Superior temporal gyrus (tissue), 1 donor: ENCODE data around the gene TLR7.
A peak's percentile ranks its signal among the peaks of the same experiment; 100 is the strongest.

Experiments used
- DNase-seq: peaks from one replicate; pipeline ENCODE4 v3.0.0-alpha.2; 2016; ENCODE audit errors: extremely low spot score

Gene TLR7

DNA sequence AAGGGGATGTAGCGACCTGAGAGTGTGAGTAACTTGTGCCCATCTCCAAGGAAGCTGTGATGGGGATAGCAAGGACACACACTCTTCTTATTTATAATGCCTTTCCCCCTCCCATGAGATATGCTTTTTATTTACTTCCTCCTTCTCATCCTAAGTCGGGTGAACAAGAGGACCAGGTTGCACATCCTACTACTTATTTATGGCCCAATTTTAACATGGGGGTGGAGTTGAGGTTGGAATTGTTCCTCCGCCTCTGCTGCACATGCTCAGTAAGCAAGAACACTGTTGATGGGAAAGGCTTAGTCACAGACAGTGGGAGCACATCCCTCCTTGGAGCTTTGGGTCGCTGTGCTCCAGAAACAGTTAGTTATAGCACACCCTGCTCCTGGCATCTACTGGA is 24.3 kb downstream of the TLR7 start:
- DNase-seq, result no peak

DNA sequence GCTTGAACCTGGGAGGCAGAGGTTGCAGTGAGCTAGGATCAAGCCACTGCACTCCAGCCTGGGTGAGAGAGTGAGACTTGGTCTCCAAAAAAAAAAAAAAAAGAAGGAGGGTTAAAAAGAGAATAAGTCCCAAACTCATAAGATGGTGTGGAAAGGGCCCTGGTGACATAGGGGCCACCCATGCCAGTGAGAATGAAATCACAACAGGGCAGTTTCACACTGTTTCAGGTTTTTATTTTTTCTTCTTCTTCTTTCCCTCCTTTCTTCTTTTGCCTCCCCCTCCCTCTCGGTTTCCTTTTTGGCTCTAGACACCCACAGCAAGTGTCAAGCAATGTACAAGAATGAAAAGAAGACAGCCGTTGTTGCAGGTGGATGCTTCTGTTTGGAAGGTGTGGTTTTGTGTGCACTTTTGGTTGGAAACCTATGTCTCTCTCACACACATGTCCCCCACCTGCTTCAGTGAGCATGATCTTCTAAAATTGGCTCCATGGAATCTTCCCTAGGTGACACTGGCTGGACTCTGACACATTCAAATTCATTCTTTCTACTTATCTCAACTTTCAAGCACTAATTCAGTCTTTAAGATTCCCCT is 25.1 kb downstream of the TLR7 start:
- no peak for DNase-seq

DNA sequence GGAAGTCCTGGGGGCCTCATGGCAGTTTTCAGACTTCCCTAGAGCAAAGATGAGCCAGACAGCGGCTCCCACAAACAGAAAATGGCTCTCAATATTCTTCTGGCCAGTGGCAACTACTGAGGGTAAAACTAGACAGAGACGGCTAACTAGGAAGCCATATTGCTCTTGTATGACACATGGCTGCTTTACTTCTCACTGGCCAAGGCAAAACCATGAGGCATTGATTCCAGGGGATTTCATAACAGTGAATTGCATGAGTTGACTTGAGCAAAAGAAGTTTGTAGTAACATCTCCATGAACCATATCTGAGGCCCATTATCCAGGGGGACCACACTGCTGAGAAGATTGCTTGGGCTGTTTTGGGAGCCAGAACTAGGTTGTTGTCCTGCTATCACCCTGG is 25.8 kb downstream of the TLR7 start:
- no peak for DNase-seq

DNA sequence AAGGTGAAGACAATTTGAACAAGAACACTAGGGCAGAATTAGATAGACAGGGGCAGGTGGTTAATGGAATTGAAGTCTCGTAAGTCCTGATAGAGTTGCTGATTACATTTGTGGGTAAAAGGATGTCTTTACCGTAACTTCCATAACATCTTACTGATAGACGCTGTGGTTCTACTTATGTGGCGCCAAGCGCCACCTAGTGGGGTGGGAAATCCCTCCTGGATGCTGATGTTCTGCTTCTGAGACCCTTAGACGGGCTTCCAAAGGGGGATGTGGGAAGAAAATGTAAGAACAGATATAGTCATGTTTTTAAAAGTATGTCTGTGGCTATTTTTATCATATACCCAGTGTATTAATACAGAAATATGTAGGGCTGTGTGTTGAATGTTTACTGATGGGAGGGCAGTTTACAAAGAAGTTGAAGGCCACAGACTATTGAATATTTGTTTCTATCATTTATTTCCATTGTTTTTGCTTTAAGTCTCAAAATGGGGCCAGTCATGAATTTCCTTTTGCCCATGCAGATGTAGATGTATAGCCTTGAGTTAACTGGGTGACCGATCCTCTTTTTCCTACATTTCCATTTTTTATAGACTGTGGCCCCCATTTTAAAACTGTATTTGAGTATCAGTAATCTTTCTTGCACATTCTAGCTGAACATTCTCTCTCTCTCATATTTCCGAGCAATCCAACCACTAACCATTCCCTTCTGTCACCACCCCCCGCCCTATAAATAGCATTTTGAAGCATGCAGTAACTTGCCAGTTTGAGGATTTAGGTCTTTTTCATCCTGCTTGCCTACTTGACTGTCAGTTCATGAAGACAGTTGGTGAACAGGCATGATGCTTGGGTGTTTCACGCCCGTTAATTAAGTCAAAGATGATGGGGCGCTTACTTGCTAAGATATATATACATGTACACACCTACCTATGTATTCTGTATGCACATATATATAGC is 27.5 kb downstream of the TLR7 start:
- peak; percentile 49 for DNase-seq

DNA sequence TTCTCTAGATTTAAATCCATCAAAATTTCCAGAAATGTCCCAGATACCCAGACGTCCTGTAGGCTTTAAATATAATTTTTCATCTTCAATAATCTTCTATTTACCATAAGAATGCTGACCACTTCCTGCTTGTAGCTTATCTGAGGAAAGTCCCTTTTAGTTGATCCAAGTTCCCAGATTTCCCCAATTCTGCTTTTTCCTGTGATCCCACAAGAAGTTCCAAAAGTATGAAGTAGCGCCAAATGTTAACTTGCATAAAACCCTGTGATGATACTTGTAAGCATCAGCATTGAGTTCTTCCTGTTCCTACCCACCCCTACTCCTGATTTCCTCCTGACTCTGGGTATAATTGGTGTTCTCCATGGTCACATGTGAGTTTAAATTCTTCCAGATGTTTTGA is 29.0 kb downstream of the TLR7 start:
- DNase-seq, result no peak

DNA sequence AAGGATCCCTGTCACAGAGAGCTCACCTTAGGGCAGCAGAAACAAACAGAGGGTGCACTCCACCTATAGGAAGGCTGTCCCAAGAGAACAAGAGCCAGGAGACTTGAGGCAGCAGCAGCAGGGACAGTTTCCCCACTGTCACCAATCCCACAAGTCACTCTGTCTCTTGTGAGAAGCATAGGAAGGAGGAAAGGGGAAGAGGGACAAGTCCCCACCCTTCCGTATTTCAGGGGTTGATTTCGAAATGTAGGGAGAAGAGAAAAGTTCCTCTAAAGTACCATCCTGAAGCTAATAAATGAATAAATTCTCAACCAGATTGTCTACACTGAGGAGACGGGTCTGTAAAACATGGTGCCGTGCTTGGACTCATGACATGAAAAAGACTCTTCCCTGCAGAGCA is 30.1 kb downstream of the TLR7 start:
- no peak for DNase-seq

DNA sequence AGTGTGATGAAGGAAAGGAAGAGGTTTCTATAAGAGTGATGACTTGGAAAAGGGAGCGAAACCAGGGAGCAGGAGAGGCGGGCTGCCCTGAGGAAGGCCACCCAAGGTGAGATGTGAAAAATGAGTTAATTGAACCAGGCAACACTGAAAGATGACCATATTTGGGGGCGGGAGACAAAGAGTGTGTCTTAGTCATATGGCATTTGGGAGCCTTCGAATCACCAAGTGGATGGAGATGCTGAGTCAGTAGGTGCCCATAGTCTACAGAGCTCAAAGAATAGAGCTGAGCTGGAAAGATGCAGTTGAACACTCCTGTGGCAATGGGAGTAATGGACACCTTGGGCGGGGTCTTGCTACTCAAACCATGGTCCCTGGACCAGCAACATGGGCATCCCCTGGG is 31.2 kb downstream of the TLR7 start:
- no peak for DNase-seq

DNA sequence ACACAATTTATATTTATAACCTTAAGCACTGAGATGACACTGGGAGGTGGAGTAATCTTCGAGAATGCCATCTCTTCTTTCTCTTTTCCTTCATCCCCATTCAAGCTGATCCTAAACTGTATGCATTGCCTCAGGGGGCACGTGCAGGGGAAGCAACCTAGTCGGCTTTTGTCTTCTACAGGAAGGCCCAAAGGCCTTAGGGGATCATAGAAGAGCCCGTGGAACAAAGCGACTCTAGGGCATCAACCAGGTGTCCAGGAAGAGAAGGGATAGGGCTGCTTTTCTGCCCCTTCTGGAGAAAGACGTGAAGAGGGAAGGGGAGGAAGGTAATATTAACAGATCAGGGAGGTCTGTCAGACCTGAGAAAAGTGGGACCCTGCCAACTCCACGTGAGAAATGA is 32.6 kb downstream of the TLR7 start:
- no peak for DNase-seq

DNA sequence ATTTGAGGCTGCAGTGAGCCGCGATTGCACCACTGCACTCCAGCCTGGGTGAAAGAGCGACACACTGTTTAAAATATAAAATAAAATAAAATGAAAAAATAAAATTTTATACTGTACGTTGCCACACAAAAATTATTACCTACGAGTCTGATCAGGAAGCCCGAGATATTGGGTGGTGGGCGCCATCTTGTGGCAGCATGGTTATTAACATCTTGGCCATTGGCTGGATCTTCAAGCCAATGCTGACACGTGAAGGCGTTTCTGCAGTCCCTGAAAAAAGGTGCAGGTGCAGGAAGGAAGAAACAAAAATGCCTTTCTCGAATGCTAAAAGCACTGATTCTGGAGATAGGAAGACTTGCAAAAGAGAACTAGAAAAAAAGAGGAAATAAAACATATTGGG is 34.6 kb downstream of the TLR7 start:
- peak; percentile 63 for DNase-seq

DNA sequence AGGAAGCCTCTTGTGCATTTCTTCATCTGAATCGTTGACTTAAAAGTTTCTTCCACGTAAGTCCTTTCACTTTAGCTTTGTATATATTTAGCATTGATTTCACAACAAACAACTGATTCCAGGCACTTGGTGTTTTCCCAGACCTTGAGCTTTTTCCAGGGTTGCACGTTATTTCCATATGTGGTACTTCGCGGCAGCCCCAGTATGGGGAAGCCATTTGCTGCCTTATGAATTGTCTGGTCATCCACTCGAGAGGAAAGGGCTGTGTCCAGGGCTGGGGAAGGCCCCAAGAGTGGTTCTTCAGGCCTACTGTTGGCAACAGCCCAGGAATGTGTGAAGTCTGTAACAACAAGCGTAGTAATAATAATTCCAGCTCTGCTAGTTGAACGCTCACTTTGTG is 36.8 kb downstream of the TLR7 start:
- DNase-seq, result no peak

DNA sequence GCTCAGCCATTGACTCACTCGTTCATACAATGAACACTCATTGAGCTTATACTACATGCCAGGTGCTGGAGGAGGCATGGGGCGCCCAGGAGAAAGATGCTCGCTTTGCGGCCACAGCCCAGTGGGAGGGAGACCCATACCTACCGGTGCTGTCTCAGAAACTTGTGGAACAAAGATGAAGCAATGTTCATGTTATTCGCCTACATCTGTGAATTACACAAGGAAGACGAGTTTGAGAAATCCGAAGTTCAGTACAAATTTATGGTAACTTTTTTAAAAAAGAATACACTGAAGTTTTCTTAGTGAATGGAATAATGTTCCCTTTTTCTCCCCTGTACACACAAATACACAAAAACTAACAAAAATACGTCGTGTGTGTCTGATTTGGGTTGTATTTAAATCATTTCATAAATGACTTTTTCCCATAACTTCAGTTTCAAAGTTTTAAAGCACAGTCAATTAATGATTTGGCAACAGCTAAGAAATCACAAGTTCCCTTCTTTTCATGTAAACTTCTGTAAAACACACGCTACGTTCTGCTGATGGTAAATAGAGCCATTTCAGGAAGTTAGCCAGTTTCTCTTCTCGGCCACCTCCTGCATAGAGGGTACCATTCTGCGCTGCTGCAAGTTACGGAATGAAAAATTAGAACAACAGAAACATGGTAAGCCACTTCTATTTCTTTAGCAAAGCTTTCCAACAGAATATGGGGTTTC is 39.3 kb downstream of the TLR7 start, which contains the start of gene TLR8:
TSS of gene TLR8 (plus strand) at position 575 of the 716 bp plus-strand sequence. CDS start at position 662, 87 bp downstream.
- DNase-seq, result no peak

DNA sequence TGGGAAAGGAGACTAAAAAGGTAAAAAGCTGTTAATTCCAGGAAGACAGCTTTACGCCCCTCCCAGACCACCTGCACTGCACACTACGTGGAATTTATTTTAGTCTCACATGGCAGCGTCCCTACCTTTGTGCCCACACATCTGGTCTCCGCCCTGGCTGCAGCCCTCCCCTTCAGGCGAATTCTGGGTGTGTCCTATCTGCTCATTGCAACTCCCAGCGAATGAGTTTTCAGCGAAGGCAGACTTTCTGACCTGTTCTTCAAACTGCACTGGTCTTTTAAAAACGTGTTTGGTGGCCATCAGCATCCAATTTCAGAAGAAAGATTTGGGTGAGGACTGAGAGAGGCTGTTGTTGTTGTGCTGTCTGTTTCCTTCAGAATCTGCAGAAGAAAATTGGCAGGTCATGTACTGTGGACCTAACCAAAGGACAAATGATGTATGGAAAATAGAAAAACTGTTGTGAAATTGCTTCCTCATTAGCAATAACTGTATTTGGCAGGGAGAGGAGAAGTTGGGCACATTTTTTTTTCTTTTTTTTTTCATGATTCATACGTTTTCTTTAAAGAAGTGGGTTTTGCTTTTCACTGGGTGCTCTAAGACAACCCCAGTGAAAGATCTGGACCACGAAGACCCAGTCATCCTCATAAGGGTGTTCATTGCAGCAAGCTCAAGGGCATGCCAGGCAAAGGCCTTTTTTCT is 43.7 kb downstream of the TLR7 start:
- DNase-seq, result no peak

DNA sequence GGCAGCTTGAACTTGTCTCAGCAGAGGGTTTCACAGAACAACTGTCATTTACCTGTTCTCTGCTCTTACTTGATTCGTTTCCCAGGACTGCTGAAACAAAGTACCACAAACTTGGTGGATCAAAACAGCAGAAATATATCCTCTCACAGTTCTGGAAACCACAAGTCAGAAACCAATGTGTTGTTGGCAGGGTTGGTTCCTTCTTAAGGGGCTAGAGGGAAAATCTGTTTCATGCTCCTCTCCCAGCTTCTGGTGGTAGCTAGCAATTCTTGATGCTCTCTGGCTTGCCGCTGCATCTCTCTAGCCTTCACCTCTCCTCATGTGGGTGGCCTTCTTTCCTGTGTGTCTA is 44.2 kb downstream of the TLR7 start:
- DNase-seq, result no peak

DNA sequence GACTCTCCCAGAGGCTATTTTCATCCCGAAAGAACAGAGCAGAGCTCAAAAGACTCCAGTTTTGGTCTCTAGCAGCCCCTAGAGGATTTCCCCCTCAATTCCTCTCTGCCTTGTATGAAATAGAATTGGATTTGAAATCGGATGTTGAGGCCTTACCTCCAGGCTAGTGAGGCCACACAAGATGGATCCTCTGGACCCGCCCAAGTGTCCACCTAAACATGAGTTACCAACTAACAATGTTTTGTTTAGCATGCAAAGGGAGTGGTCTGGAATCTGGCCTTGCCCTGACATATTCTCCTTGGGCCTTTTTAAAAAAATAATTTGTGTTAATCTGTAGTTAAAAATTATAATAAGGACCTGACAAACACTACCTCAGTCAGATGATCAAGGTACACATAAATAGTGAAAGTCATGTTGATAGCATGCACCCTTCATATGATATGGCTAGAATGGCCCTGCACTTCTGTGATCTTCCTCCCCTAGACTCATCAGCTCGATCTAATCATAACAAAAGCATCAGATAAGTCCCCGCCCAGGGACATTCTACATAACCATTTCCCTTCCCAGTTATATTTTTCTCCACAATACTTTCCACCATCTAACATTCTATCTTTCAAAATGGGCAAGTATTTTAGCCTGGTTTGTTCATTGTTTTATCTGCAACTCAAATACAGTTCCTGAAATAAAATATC is 46.1 kb downstream of the TLR7 start:
- DNase-seq, result no peak

DNA sequence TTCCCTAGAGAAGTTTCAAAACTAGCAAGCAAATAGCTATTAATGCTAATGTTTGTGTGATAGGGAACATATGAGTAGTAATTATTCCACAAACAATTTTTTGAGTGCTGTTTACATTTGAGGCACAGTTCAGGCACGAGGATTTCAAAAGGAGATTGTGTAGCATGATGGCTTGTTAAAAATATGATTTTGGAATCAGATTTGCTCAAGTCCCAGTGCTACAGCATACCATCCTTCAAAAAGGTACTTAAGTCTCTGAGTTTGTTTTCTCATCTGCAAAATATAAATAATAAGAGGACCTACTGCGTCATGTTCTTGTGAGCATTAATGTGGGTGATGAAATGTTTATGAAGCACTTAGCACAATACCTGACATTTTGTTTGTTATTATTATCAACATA is 50.9 kb downstream of the TLR7 start:
- no peak for DNase-seq

DNA sequence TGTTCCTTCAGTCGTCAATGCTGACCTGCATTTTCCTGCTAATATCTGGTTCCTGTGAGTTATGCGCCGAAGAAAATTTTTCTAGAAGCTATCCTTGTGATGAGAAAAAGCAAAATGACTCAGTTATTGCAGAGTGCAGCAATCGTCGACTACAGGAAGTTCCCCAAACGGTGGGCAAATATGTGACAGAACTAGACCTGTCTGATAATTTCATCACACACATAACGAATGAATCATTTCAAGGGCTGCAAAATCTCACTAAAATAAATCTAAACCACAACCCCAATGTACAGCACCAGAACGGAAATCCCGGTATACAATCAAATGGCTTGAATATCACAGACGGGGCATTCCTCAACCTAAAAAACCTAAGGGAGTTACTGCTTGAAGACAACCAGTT is 52.2 kb downstream of the TLR7 start:
- no peak for DNase-seq

DNA sequence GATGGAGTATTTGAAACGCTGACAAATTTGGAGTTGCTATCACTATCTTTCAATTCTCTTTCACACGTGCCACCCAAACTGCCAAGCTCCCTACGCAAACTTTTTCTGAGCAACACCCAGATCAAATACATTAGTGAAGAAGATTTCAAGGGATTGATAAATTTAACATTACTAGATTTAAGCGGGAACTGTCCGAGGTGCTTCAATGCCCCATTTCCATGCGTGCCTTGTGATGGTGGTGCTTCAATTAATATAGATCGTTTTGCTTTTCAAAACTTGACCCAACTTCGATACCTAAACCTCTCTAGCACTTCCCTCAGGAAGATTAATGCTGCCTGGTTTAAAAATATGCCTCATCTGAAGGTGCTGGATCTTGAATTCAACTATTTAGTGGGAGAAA is 52.7 kb downstream of the TLR7 start:
- DNase-seq, result no peak

DNA sequence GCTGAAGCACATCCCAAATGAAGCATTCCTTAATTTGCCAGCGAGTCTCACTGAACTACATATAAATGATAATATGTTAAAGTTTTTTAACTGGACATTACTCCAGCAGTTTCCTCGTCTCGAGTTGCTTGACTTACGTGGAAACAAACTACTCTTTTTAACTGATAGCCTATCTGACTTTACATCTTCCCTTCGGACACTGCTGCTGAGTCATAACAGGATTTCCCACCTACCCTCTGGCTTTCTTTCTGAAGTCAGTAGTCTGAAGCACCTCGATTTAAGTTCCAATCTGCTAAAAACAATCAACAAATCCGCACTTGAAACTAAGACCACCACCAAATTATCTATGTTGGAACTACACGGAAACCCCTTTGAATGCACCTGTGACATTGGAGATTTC is 54.1 kb downstream of the TLR7 start:
- DNase-seq, result no peak

DNA sequence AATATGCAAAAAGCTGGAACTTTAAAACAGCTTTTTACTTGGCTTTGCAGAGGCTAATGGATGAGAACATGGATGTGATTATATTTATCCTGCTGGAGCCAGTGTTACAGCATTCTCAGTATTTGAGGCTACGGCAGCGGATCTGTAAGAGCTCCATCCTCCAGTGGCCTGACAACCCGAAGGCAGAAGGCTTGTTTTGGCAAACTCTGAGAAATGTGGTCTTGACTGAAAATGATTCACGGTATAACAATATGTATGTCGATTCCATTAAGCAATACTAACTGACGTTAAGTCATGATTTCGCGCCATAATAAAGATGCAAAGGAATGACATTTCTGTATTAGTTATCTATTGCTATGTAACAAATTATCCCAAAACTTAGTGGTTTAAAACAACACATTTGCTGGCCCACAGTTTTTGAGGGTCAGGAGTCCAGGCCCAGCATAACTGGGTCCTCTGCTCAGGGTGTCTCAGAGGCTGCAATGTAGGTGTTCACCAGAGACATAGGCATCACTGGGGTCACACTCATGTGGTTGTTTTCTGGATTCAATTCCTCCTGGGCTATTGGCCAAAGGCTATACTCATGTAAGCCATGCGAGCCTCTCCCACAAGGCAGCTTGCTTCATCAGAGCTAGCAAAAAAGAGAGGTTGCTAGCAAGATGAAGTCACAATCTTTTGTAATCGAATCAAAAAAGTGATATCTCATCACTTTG is 55.2 kb downstream of the TLR7 start:
- no peak for DNase-seq

DNA sequence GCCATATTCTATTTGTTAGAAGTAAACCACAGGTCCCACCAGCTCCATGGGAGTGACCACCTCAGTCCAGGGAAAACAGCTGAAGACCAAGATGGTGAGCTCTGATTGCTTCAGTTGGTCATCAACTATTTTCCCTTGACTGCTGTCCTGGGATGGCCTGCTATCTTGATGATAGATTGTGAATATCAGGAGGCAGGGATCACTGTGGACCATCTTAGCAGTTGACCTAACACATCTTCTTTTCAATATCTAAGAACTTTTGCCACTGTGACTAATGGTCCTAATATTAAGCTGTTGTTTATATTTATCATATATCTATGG is 55.7 kb downstream of the TLR7 start:
- DNase-seq, result no peak

DNA sequence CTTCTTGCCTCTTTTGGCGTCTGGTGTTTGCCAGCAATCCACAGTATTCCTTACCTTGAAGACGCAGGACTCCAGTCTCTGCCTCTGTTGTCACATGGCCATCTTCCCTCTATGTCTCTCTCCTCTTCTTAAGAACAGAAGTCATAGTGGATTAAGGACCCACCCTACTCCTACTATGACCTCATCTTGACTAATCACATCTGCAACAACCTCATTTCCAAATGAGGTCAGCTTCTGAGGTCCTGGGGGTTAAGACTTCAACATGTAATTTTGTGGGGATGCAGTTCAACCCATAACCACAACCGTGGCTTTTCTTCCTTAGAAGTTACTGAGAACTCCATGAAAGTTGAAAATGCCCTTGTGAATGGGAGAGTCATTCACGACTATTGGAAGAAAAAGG is 62.8 kb downstream of the TLR7 start:
- no peak for DNase-seq
